ENCODE data around the gene RRP15. TPM values are rescaled to one million over a fixed set of nuclear protein-coding genes. Genes with fewer than 3 reads are reported as not detected.

Gene RRP15
- polyA plus RNA-seq, 1 donor (not counting 4 experiments of a cell fraction or from before 2014, with no cell fraction given), result 15.8 TPM

GRCh38 chr1:218247339-218247738 is 37.8 kb upstream of the RRP15 start:
- H2AFZ ChIP-seq (ENCODE audit: control insufficient read depth, low read length), result no peak overlapping the region
- no peaks in the 10 kb centered on the region for H3K9me1 ChIP-seq (ENCODE audit: control insufficient read depth, extremely low read depth, insufficient read depth, low read length)
- no peak overlapping the region for H3K9ac ChIP-seq (ENCODE audit: control insufficient read depth, extremely low read depth, insufficient read depth, low read length)
- no peak overlapping the region for H3K4me2 ChIP-seq (ENCODE audit: control insufficient read depth, extremely low read depth, insufficient read depth, low read depth, low read length)
- no peaks in the 10 kb centered on the region for H3K9me3 ChIP-seq (ENCODE audit: control insufficient read depth, low read depth, low read length)
- TF ChIP-seq CTCF (optimal IDR thresholded peaks at IDR 0.05 in 1 of 3, IDR thresholded peaks at IDR 0.05 in 1 of 3, conservative IDR thresholded peaks at IDR 0.05 in 1 of 3; ENCODE audit: extremely low read depth in 1 of 3, insufficient read depth in 2 of 3, low read length in 3 of 3) (no peak), EZH2 (IDR thresholded peaks at IDR 0.05; ENCODE audit: low read length) (no peak)
- H4K20me1 ChIP-seq (ENCODE audit: control insufficient read depth, extremely low read depth, insufficient read depth, low read length), result no peaks in the 10 kb centered on the region
- no peaks in the 10 kb centered on the region for H3K27me3 ChIP-seq (ENCODE audit: control insufficient read depth, extremely low read depth, insufficient read depth, low read length)
- H3K36me3 ChIP-seq (ENCODE audit: control insufficient read depth in 2 of 2, extremely low read depth in 1 of 2, insufficient read depth in 2 of 2, low read length in 2 of 2), result no peaks in the 10 kb centered on the region
- FAIRE-seq (no peak), DNase-seq (ENCODE audit: low read depth, low spot score) (no peak)
- H3K79me2 ChIP-seq (ENCODE audit: control insufficient read depth, insufficient read depth, low read length), result no peaks in the 10 kb centered on the region
- dilution Hi-C loops (cut with MboI; ENCODE audit: extremely low pct_ligation_motif_present, low sequenced_read_pairs), result no loop called here
- no peak overlapping the region for H3K27ac ChIP-seq (ENCODE audit: control insufficient read depth, insufficient read depth, low read length)
- no peak overlapping the region for H3K4me3 ChIP-seq (ENCODE audit: control insufficient read depth in 2 of 3, extremely low read depth in 1 of 3, insufficient read depth in 2 of 3, low read depth in 1 of 3, low read length in 3 of 3)
- no peaks in the 10 kb centered on the region for H3K4me1 ChIP-seq (ENCODE audit: control insufficient read depth, extremely low read depth, insufficient read depth, low read length)

GRCh38 chr1:218249338-218250140 is 35.6 kb upstream of the RRP15 start:
- dilution Hi-C loops (cut with MboI; ENCODE audit: extremely low pct_ligation_motif_present, low sequenced_read_pairs), result no loop called here
- Histone ChIP-seq H3K9me1 (ENCODE audit: control insufficient read depth, extremely low read depth, insufficient read depth, low read length) (no peaks in the 10 kb centered on the region), H2AFZ (ENCODE audit: control insufficient read depth, low read length) (no peak overlapping the region), H3K9ac (ENCODE audit: control insufficient read depth, extremely low read depth, insufficient read depth, low read length) (no peak overlapping the region), H3K4me1 (ENCODE audit: control insufficient read depth, extremely low read depth, insufficient read depth, low read length) (no peaks in the 10 kb centered on the region), H3K36me3 (ENCODE audit: control insufficient read depth in 2 of 2, extremely low read depth in 1 of 2, insufficient read depth in 2 of 2, low read length in 2 of 2) (no peaks in the 10 kb centered on the region), H3K4me2 (ENCODE audit: control insufficient read depth, extremely low read depth, insufficient read depth, low read depth, low read length) (no peak overlapping the region), H3K79me2 (ENCODE audit: control insufficient read depth, insufficient read depth, low read length) (no peaks in the 10 kb centered on the region), H3K27ac (ENCODE audit: control insufficient read depth, insufficient read depth, low read length) (no peak overlapping the region), H4K20me1 (ENCODE audit: control insufficient read depth, extremely low read depth, insufficient read depth, low read length) (no peaks in the 10 kb centered on the region), H3K4me3 (ENCODE audit: control insufficient read depth in 2 of 3, extremely low read depth in 1 of 3, insufficient read depth in 2 of 3, low read depth in 1 of 3, low read length in 3 of 3) (no peak overlapping the region), H3K27me3 (ENCODE audit: control insufficient read depth, extremely low read depth, insufficient read depth, low read length) (no peaks in the 10 kb centered on the region), H3K9me3 (ENCODE audit: control insufficient read depth, low read depth, low read length) (no peaks in the 10 kb centered on the region)
- DNase-seq (ENCODE audit: low read depth, low spot score) (no peak), FAIRE-seq (no peak)
- TF ChIP-seq EZH2 (IDR thresholded peaks at IDR 0.05; ENCODE audit: low read length) (no peak), CTCF (optimal IDR thresholded peaks at IDR 0.05 in 1 of 3, IDR thresholded peaks at IDR 0.05 in 1 of 3, conservative IDR thresholded peaks at IDR 0.05 in 1 of 3; ENCODE audit: extremely low read depth in 1 of 3, insufficient read depth in 2 of 3, low read length in 3 of 3) (no peak)

Measured in keratinocyte (primary cell).